NT2/D1 (cell line): ENCODE data around the gene ADSL.
A peak's percentile ranks its signal among the peaks of the same experiment; 100 is the strongest.

ENCODE experiments used
- DNase-seq: peaks from one replicate; pipeline ENCODE4 v3.0.0-alpha.2; 2011; ENCODE audit warnings: low read depth, low spot score
- H3K27me3 ChIP-seq: 2 replicates; pipeline ENCODE4 v1.6.0; 2011; ENCODE audit warnings: mild to moderate bottlenecking; ENCODE audit not compliant: insufficient read length, insufficient read depth
- H3K36me3 ChIP-seq: 2 replicates; pipeline ENCODE4 v1.6.1; 2011; ENCODE audit warnings: mild to moderate bottlenecking, low read length, mixed read lengths; ENCODE audit not compliant: insufficient read depth, insufficient read length
- H3K4me1 ChIP-seq: 2 replicates; pipeline ENCODE4 v1.5.1; 2011; ENCODE audit not compliant: insufficient read depth, insufficient read length
- H3K4me3 ChIP-seq: 2 replicates; pipeline ENCODE4 v1.5.1; 2011; ENCODE audit warnings: low read depth; ENCODE audit not compliant: insufficient read length
- H3K9ac ChIP-seq: 2 replicates; pipeline ENCODE4 v1.6.0; 2011; ENCODE audit warnings: low read depth; ENCODE audit not compliant: insufficient read length
- H3K9me3 ChIP-seq: 2 replicates; pipeline ENCODE4 v1.5.1; 2011; ENCODE audit warnings: mild to moderate bottlenecking, low read length; ENCODE audit not compliant: insufficient read depth
- SUZ12 ChIP-seq: IDR thresholded peaks from 2 replicates; pipeline ENCODE4 v1.6.1; 2011; ENCODE audit not compliant: insufficient read length, insufficient read depth; ENCODE audit errors: extremely low read depth
- YY1 ChIP-seq: IDR thresholded peaks from 2 replicates; pipeline ENCODE4 v1.6.1; 2011; ENCODE audit not compliant: insufficient read length, insufficient read depth
- ZNF274 ChIP-seq: IDR thresholded peaks from 2 replicates; pipeline ENCODE4 v1.6.1; 2011; ENCODE audit warnings: mild to moderate bottlenecking, low read depth, low read length

Gene ADSL

GRCh38 chr22:40340044-40340443 is 6.3 kb upstream of the ADSL start:
- DNase-seq: no peak
- Histone ChIP-seq H3K36me3 (peaks cover 2% of the 10 kb centered on the region), H3K4me1 (no peaks in the 10 kb centered on the region), H3K9ac (no peak overlapping the region), H3K9me3 (no peaks in the 10 kb centered on the region), H3K27me3 (no peaks in the 10 kb centered on the region), H3K4me3 (no peak overlapping the region)
- TF ChIP-seq YY1 (no peak), SUZ12 (no peak), ZNF274 (no peak)

- no peaks in the 10 kb centered on the region for H3K4me1 ChIP-seq
- no peak overlapping the region for H3K4me3 ChIP-seq
- peaks cover 2% of the 10 kb centered on the region for H3K36me3 ChIP-seq
- no peaks in the 10 kb centered on the region for H3K9me3 ChIP-seq
- H3K9ac ChIP-seq: no peak overlapping the region
- no peaks in the 10 kb centered on the region for H3K27me3 ChIP-seq
- no peak for DNase-seq
- TF ChIP-seq SUZ12: no peak
- no peak for TF ChIP-seq YY1
- no peak for TF ChIP-seq ZNF274
Observed at GRCh38 chr22:40341604-40342003, 4.7 kb upstream of the ADSL start.

GRCh38 chr22:40342521-40342920 is 3.8 kb upstream of the ADSL start:
- DNase-seq: no peak
- H3K4me3 ChIP-seq: no peak overlapping the region
- peaks cover 2% of the 10 kb centered on the region for H3K36me3 ChIP-seq
- no peaks in the 10 kb centered on the region for H3K27me3 ChIP-seq
- no peak overlapping the region for H3K9ac ChIP-seq
- TF ChIP-seq YY1 (no peak), ZNF274 (no peak), SUZ12 (no peak)
- no peaks in the 10 kb centered on the region for H3K9me3 ChIP-seq
- no peaks in the 10 kb centered on the region for H3K4me1 ChIP-seq

GRCh38 chr22:40345271-40345670 is 1.0 kb upstream of the ADSL start:
- Histone ChIP-seq H3K4me3 (peak overlapping the region; percentile 95), H3K9me3 (no peaks in the 10 kb centered on the region), H3K4me1 (no peaks in the 10 kb centered on the region), H3K9ac (peak overlapping the region; percentile 76), H3K27me3 (no peaks in the 10 kb centered on the region), H3K36me3 (peaks cover 25% of the 10 kb centered on the region)
- no peak for DNase-seq
- TF ChIP-seq SUZ12 (no peak), YY1 (no peak), ZNF274 (no peak)

GRCh38 chr22:40345815-40346184 is 500 bp upstream of the ADSL start:
- peaks cover 30% of the 10 kb centered on the region for H3K36me3 ChIP-seq

GRCh38 chr22:40347300-40347699 is 1.0 kb downstream of the ADSL start:
- H3K9ac ChIP-seq: peak overlapping the region; percentile 96
- H3K27me3 ChIP-seq: no peaks in the 10 kb centered on the region
- H3K9me3 ChIP-seq: no peaks in the 10 kb centered on the region
- no peak for DNase-seq
- no peak for TF ChIP-seq ZNF274
- no peak for TF ChIP-seq YY1
- peak overlapping the region; percentile 95 for H3K4me3 ChIP-seq
- peaks cover 41% of the 10 kb centered on the region for H3K36me3 ChIP-seq
- H3K4me1 ChIP-seq: no peaks in the 10 kb centered on the region

More at GRCh38 chr22:40345815-40346184, 500 bp upstream of the ADSL start:
- H3K9me3 ChIP-seq: no peaks in the 10 kb centered on the region
- peak overlapping the region; percentile 95 for H3K4me3 ChIP-seq
- peak overlapping the region; percentile 76 for H3K9ac ChIP-seq
- H3K4me1 ChIP-seq: no peaks in the 10 kb centered on the region
- no peaks in the 10 kb centered on the region for H3K27me3 ChIP-seq
- DNase-seq: no peak
- TF ChIP-seq YY1: no peak
- TF ChIP-seq ZNF274: no peak
- TF ChIP-seq SUZ12: no peak

GRCh38 chr22:40348025-40348658 is 1.8 kb downstream of the ADSL start:
- no peak overlapping the region for H3K4me3 ChIP-seq
- no peaks in the 10 kb centered on the region for H3K9me3 ChIP-seq
- TF ChIP-seq YY1 (no peak), ZNF274 (no peak), SUZ12 (no peak)
- no peaks in the 10 kb centered on the region for H3K4me1 ChIP-seq
- peak overlapping the region; percentile 96 for H3K9ac ChIP-seq
- no peaks in the 10 kb centered on the region for H3K27me3 ChIP-seq
- no peak for DNase-seq
- peaks cover 49% of the 10 kb centered on the region for H3K36me3 ChIP-seq

- DNase-seq: no peak
- TF ChIP-seq SUZ12 (no peak), YY1 (no peak), ZNF274 (no peak)
- Histone ChIP-seq H3K4me3 (no peak overlapping the region), H3K9ac (no peak overlapping the region), H3K4me1 (no peaks in the 10 kb centered on the region), H3K36me3 (peaks cover 75% of the 10 kb centered on the region), H3K9me3 (no peaks in the 10 kb centered on the region), H3K27me3 (no peaks in the 10 kb centered on the region)
Observed at GRCh38 chr22:40352763-40353162, 6.5 kb downstream of the ADSL start.
